IMR-90 (cell line): ENCODE data around the gene TRIM75. TPM values are rescaled to one million over a fixed set of nuclear protein-coding genes. Genes with fewer than 3 reads are reported as not detected.

ENCODE experiments used
- ATAC-seq: fragments of 200-7000 bp; cut with Tn5 transposase; 2 replicates; pipeline ENCODE4 v1.9.1; 2020; ENCODE audit warnings: low read depth, mild to moderate bottlenecking, moderate library complexity
- BruUV-seq: library from RNA; stranded (reverse); fragments of 400-500 nt; replicated peaks from 2 replicates; lab custom pipeline; 2021; lab: Mats Ljungman, UMichigan
- CTCF ChIA-PET: fragments of 300-600 bp; formaldehyde crosslinking; extraction: SDS; loops from one replicate; lab custom pipeline; 2021; ENCODE audit warnings: antibody characterized with exemption; lab: Yijun Ruan, JAX
- POLR2A ChIA-PET: fragments of 300-600 bp; sonication (Branson Sonifier 250); formaldehyde crosslinking; loops from one replicate; lab custom pipeline; 2022; ENCODE audit warnings: antibody characterized with exemption; ENCODE audit not compliant: unreplicated experiment; lab: Charles Lee
- DNase-seq: peaks from one replicate; pipeline ENCODE4 v3.0.0; 2013
- H2AFZ ChIP-seq: replicated peaks from 2 replicates; pipeline ENCODE3; 2013; ENCODE audit warnings: low read length, mild to moderate bottlenecking; ENCODE audit not compliant: poor library complexity
- H2AK5ac ChIP-seq: 2 replicates; pipeline ENCODE4 v1.6.1; 2013; ENCODE audit warnings: low read depth, low read length, inconsistent platforms
- H2AK9ac ChIP-seq: replicated peaks from 2 replicates; pipeline ENCODE3; 2013; ENCODE audit warnings: mild to moderate bottlenecking, low read depth, low read length, moderate library complexity; ENCODE audit not compliant: poor library complexity
- H2BK120ac ChIP-seq: 2 replicates; pipeline ENCODE4 v1.6.1; 2013; ENCODE audit warnings: low read depth, low read length, inconsistent platforms
- H2BK15ac ChIP-seq: 3 replicates; pipeline ENCODE4 v1.6.1; 2013; ENCODE audit warnings: low read depth, low read length, inconsistent platforms
- H2BK20ac ChIP-seq: 2 replicates; pipeline ENCODE4 v1.6.1; 2013; ENCODE audit warnings: low read depth, mild to moderate bottlenecking, inconsistent platforms, low read length, moderate library complexity
- H2BK5ac ChIP-seq: 2 replicates; pipeline ENCODE4 v1.6.1; 2013; ENCODE audit warnings: mild to moderate bottlenecking, low read depth, low read length, inconsistent platforms; ENCODE audit not compliant: poor library complexity, severe bottlenecking
- H3K14ac ChIP-seq: replicated peaks from 2 replicates; pipeline ENCODE4 v1.6.1; 2013; ENCODE audit warnings: low read depth, low read length, inconsistent platforms
- H3K18ac ChIP-seq: 2 replicates; pipeline ENCODE4 v1.6.1; 2013; ENCODE audit warnings: low read depth, low read length, control low read depth
- H3K23ac ChIP-seq: 2 replicates; pipeline ENCODE4 v1.6.1; 2013; ENCODE audit warnings: low read depth, low read length, inconsistent platforms
- H3K27ac ChIP-seq: 2 replicates; pipeline ENCODE4 v1.5.1; 2013; ENCODE audit warnings: mild to moderate bottlenecking, control low read depth, low read length; ENCODE audit not compliant: insufficient read depth
- H3K27me3 ChIP-seq: 2 replicates; pipeline ENCODE4 v1.6.1; 2013; ENCODE audit warnings: low read length; ENCODE audit not compliant: control insufficient read depth, insufficient read depth
- H3K36me3 ChIP-seq: 2 replicates; pipeline ENCODE4 v1.6.1; 2013; ENCODE audit warnings: low read length, mixed read lengths; ENCODE audit not compliant: control insufficient read depth, insufficient read depth
- H3K4ac ChIP-seq: 2 replicates; pipeline ENCODE4 v1.6.1; 2013; ENCODE audit warnings: low read depth, low read length, inconsistent platforms
- H3K4me1 ChIP-seq: 2 replicates; pipeline ENCODE4 v1.6.1; 2013; ENCODE audit warnings: low read length, mixed read lengths; ENCODE audit not compliant: control insufficient read depth, insufficient read depth
- H3K4me2 ChIP-seq: 2 replicates; pipeline ENCODE4 v1.6.1; 2013; ENCODE audit warnings: low read depth, mild to moderate bottlenecking, control low read depth, low read length, moderate library complexity
- H3K4me3 ChIP-seq: 2 replicates; pipeline ENCODE4 v1.5.1; 2013; ENCODE audit warnings: low read depth, mild to moderate bottlenecking, control low read depth, low read length, moderate library complexity; ENCODE audit not compliant: insufficient read depth
- H3K56ac ChIP-seq: 2 replicates; pipeline ENCODE4 v1.6.1; 2013; ENCODE audit warnings: low read length, inconsistent platforms; ENCODE audit not compliant: insufficient read depth; ENCODE audit errors: extremely low read depth
- H3K79me1 ChIP-seq, 2 experiments: 2 replicates each; pipeline ENCODE4 v1.6.1; 2013; ENCODE audit warnings: low read length in 2 of 2, inconsistent platforms in 1 of 2, low read depth in 1 of 2
- H3K9ac ChIP-seq: 2 replicates; pipeline ENCODE4 v1.6.1; 2013; ENCODE audit warnings: low read depth, low read length, control low read depth
- H3K9me1 ChIP-seq: 2 replicates; pipeline ENCODE4 v1.6.1; 2013; ENCODE audit warnings: low read length, inconsistent platforms; ENCODE audit not compliant: insufficient read depth
- H3K9me3 ChIP-seq: 2 replicates; pipeline ENCODE4 v1.6.1; 2013; ENCODE audit warnings: low read length; ENCODE audit not compliant: control insufficient read depth, insufficient read depth
- H4K20me1 ChIP-seq: 2 replicates; pipeline ENCODE4 v1.6.1; 2013; ENCODE audit warnings: low read length, inconsistent platforms; ENCODE audit not compliant: insufficient read depth
- H4K5ac ChIP-seq: 2 replicates; pipeline ENCODE4 v1.6.1; 2013; ENCODE audit warnings: mild to moderate bottlenecking, low read depth, low read length, control low read depth
- H4K8ac ChIP-seq, 2 experiments: 2 replicates each; pipeline ENCODE4 v1.6.1; 2013; ENCODE audit warnings: low read depth in 2 of 2, low read length in 2 of 2, control low read depth in 1 of 2, inconsistent platforms in 1 of 2
- H4K91ac ChIP-seq: 2 replicates; pipeline ENCODE4 v1.6.1; 2013; ENCODE audit warnings: low read depth, low read length, inconsistent platforms; ENCODE audit not compliant: insufficient read depth
- BHLHE40 ChIP-seq: fragments of 150-350 bp; IDR thresholded peaks from 2 replicates; pipeline ENCODE4 v1.6.1; 2016; ENCODE audit warnings: mild to moderate bottlenecking, low read depth, low read length
- CEBPB ChIP-seq: IDR thresholded peaks from 2 replicates; pipeline ENCODE4 v1.6.1; 2012; ENCODE audit warnings: low read depth, low read length, improper control_type of control experiment
- CHD1 ChIP-seq: IDR thresholded peaks from 2 replicates; pipeline ENCODE4 v1.6.1; 2012; ENCODE audit warnings: low read depth, low read length, improper control_type of control experiment
- CTCF ChIP-seq: conservative IDR thresholded peaks from 2 replicates; pipeline ENCODE4 v1.5.1; 2012; ENCODE audit warnings: mild to moderate bottlenecking, low read depth, low read length, improper control_type of control experiment
- ELK1 ChIP-seq: fragments of 150-350 bp; IDR thresholded peaks from 2 replicates; pipeline ENCODE4 v1.6.1; 2016; ENCODE audit warnings: low read depth, mild to moderate bottlenecking, low read length, moderate library complexity, borderline replicate concordance
- FOS ChIP-seq: fragments of 150-350 bp; IDR thresholded peaks from 2 replicates; pipeline ENCODE4 v1.6.1; 2016; ENCODE audit warnings: low read depth, low read length
- MAFK ChIP-seq: IDR thresholded peaks from 2 replicates; pipeline ENCODE4 v1.6.1; 2012; ENCODE audit warnings: low read depth, low read length, improper control_type of control experiment
- MAZ ChIP-seq: IDR thresholded peaks from 2 replicates; pipeline ENCODE4 v1.6.1; 2012; ENCODE audit warnings: low read depth, mild to moderate bottlenecking, low read length, improper control_type of control experiment, moderate library complexity, borderline replicate concordance
- MXI1 ChIP-seq: IDR thresholded peaks from 2 replicates; pipeline ENCODE4 v1.6.1; 2012; ENCODE audit warnings: low read depth, mild to moderate bottlenecking, low read length, moderate library complexity, borderline replicate concordance
- NFE2L2 ChIP-seq: fragments of 150-350 bp; IDR thresholded peaks from 2 replicates; pipeline ENCODE4 v1.6.1; 2016; ENCODE audit warnings: low read depth, mild to moderate bottlenecking, low read length
- POLR2A ChIP-seq: IDR thresholded peaks from 2 replicates; pipeline ENCODE4 v1.6.1; 2012; ENCODE audit warnings: mild to moderate bottlenecking, low read depth, low read length
- RAD21 ChIP-seq: IDR thresholded peaks from 2 replicates; pipeline ENCODE4 v1.6.1; 2012; ENCODE audit warnings: low read length, improper control_type of control experiment
- RCOR1 ChIP-seq: IDR thresholded peaks from 2 replicates; pipeline ENCODE4 v1.6.1; 2012; ENCODE audit warnings: mild to moderate bottlenecking, low read length, improper control_type of control experiment; ENCODE audit not compliant: insufficient replicate concordance
- SMC3 ChIP-seq: fragments of 150-350 bp; IDR thresholded peaks from 2 replicates; pipeline ENCODE4 v1.6.1; 2016; ENCODE audit warnings: low read depth, mild to moderate bottlenecking, antibody characterized with exemption, low read length, moderate library complexity
- WGBS, 2 experiments: methylation state at CpG; one replicate each; pipeline versions ENCODE4 v1.1.5 to v1.1.7; 2013; ENCODE audit warnings: missing lambda C conversion rate in 2 of 2; ENCODE audit not compliant: insufficient read length in 1 of 2; ENCODE audit errors: extremely low coverage in 2 of 2; 5-methylcytosine and 5-hydroxymethylcytosine counted together
- dilution Hi-C: fragments of 300-500 bp; cut with HindIII; formaldehyde crosslinking; loops from one replicate; pipeline ENCODE4 v1.14.3; 2018; ENCODE audit warnings: low sequenced_read_pairs; ENCODE audit not compliant: unreplicated experiment
- in situ Hi-C: fragments of 300-500 bp; cut with MboI; formaldehyde crosslinking; loops from 3 replicates; pipeline ENCODE4 v1.14.3; 2019; ENCODE audit warnings: low sequenced_read_pairs, inconsistent platforms, mixed read lengths
- intact Hi-C: fragments of 100-400 bp; cut with micrococcal nuclease; formaldehyde crosslinking; loops from 2 replicates; pipeline ENCODE4 v1.10.0; 2022
- polyA plus RNA-seq, 3 experiments: library from polyadenylated mRNA; depleted of rRNA; stranded (reverse); fragments of >200 nt; gene quantifications; 2 replicates each; pipeline ENCODE4 v1.2.3, GENCODE V29; 2012; ENCODE audit warnings: low replicate concordance in 1 of 3
- total RNA-seq: library from RNA; depleted of rRNA; stranded (reverse); fragments of >200 nt; gene quantifications from 2 replicates; pipeline ENCODE4 v1.2.3, GENCODE V29; 2012

The TRIM75 gene
- total and polyA plus RNA-seq, 2 of the 4 experiments (the other 2 are of a cell fraction) = not detected

GRCh38 chr4:165010991-165011390, 42.7 kb upstream of the TRIM75 start:
- Histone ChIP-seq H3K27ac (no peak overlapping the region), H2AFZ (no peak overlapping the region), H3K79me1 (no peaks in the 10 kb centered on the region), H3K18ac (no peak overlapping the region), H4K5ac (no peak overlapping the region), H3K9me3 (no peaks in the 10 kb centered on the region), H3K9me1 (no peaks in the 10 kb centered on the region), H2AK5ac (no peak overlapping the region), H3K4me2 (no peak overlapping the region), H2BK20ac (no peak overlapping the region), H3K9ac (no peak overlapping the region), H3K14ac (no peak overlapping the region), H3K4ac (no peak overlapping the region), H2BK120ac (no peak overlapping the region), H3K56ac (no peak overlapping the region), H2AK9ac (no peak overlapping the region), H4K8ac (no peak overlapping the region), H4K20me1 (no peaks in the 10 kb centered on the region), H2BK15ac (no peak overlapping the region), H2BK5ac (no peak overlapping the region), H3K23ac (no peak overlapping the region), H3K36me3 (no peaks in the 10 kb centered on the region), H3K4me3 (no peak overlapping the region), H3K27me3 (no peaks in the 10 kb centered on the region), H4K91ac (no peak overlapping the region), H3K4me1 (no peaks in the 10 kb centered on the region)
- intact Hi-C loops = no loop called here
- ATAC-seq (no peak), DNase-seq (no peak)
- BruUV-seq = no TSS peak
- POLR2A ChIA-PET = no interaction called here
- in situ Hi-C loops = no loop called here
- 100% methylated on average over 1 of the region's 8 CpGs; no CpG with 5 or more reads in 1 of the 2 experiments for WGBS, 2 experiments
- TF ChIP-seq MXI1 (no peak), RCOR1 (no peak), CEBPB (no peak), RAD21 (no peak), POLR2A (no peak), NFE2L2 (no peak), BHLHE40 (no peak), SMC3 (no peak), ELK1 (no peak), FOS (no peak), CHD1 (no peak), MAZ (no peak), CTCF (no peak), MAFK (no peak)
- dilution Hi-C loops = no loop called here
- CTCF ChIA-PET = no interaction called here
